ENCODE measurements around the gene GSG1L2.

GRCh38 chr17:9802294-9802693, 19.6 kb downstream of the GSG1L2 start:
- TF ChIP-seq CTCF (conservative IDR thresholded peaks at IDR 0.05; ENCODE audit: low read depth in 2 of 2), result no peak
- TF ChIP-seq POLR2AphosphoS5 (IDR thresholded peaks at IDR 0.05; ENCODE audit: low read depth), result no peak
- no peak for TF ChIP-seq EZH2phosphoT487 (IDR thresholded peaks at IDR 0.05; ENCODE audit: unreplicated experiment)
- no peak for TF ChIP-seq EZH2 (IDR thresholded peaks at IDR 0.05; ENCODE audit: low read depth, unreplicated experiment)
- no peak for TF ChIP-seq REST (IDR thresholded peaks at IDR 0.05; ENCODE audit: unreplicated experiment)
- TF ChIP-seq ZNF331 (CRISPR knock-in tag; IDR thresholded peaks at IDR 0.05; ENCODE audit: low read depth), result no peak
- TF ChIP-seq CREB1 (CRISPR knock-in tag; IDR thresholded peaks at IDR 0.05; ENCODE audit: low read depth), result no peak

Data from GM23338 (cell line).